WTC11 (cell line): ENCODE measurements around the gene GAP43. TPM values are rescaled to one million over a fixed set of nuclear protein-coding genes. Genes with fewer than 3 reads are reported as not detected.

ENCODE experiments used
- ATAC-seq: fragments of 200-7000 bp; cut with Tn5 transposase; 2 replicates; pipeline ENCODE4 v1.10.0; 2021; ENCODE audit warnings: mild to moderate bottlenecking, moderate library complexity
- CTCF ChIA-PET: fragments of 300-600 bp; sonication (Branson Sonifier 250); formaldehyde crosslinking; loops from one replicate; lab custom pipeline; 2021; ENCODE audit warnings: antibody characterized with exemption; lab: Charles Lee
- POLR2A ChIA-PET: fragments of 350-600 bp; sonication (Branson Sonifier 250); formaldehyde crosslinking; loops from one replicate; lab custom pipeline; 2021; ENCODE audit warnings: antibody characterized with exemption; lab: Charles Lee
- DNase-seq: peaks from one replicate; pipeline ENCODE4 v3.0.0; 2021; ENCODE audit warnings: low spot score
- H3K27ac Mint-ChIP-seq: 2 replicates; pipeline ENCODE4 v1.8.0; 2021; ENCODE audit warnings: mixed read lengths
- H3K27me3 Mint-ChIP-seq: 2 replicates; pipeline ENCODE4 v1.8.0; 2021; ENCODE audit warnings: low read depth, mild to moderate bottlenecking, moderate library complexity, mixed read lengths
- H3K36me3 Mint-ChIP-seq: 2 replicates; pipeline ENCODE4 v1.8.0; 2021; ENCODE audit warnings: mixed read lengths
- H3K4me1 Mint-ChIP-seq: 2 replicates; pipeline ENCODE4 v1.8.0; 2022; ENCODE audit warnings: mixed read lengths
- H3K4me3 Mint-ChIP-seq: 2 replicates; pipeline ENCODE4 v1.8.0; 2021; ENCODE audit warnings: mild to moderate bottlenecking, moderate library complexity, mixed read lengths
- H3K9me3 Mint-ChIP-seq: 2 replicates; pipeline ENCODE4 v1.8.0; 2021; ENCODE audit warnings: mixed read lengths
- E2F1 ChIP-seq: sonication (generic); formaldehyde crosslinking; IDR thresholded peaks from 2 replicates; pipeline ENCODE4 v1.8.0; 2022; ENCODE audit warnings: mild to moderate bottlenecking, missing genetic modification reagents
- ETV6 ChIP-seq: sonication (generic); formaldehyde crosslinking; IDR thresholded peaks from 2 replicates; pipeline ENCODE4 v1.8.1; 2022; ENCODE audit warnings: mild to moderate bottlenecking, missing genetic modification reagents
- GTF2I ChIP-seq: fragments of 250-450 bp; sonication (Bioruptor Pico); conservative IDR thresholded peaks from 2 replicates; pipeline ENCODE4 v1.4.0; 2021; ENCODE audit warnings: mild to moderate bottlenecking
- IRF1 ChIP-seq: sonication (generic); formaldehyde crosslinking; IDR thresholded peaks from 2 replicates; pipeline ENCODE4 v1.8.0; 2023; ENCODE audit warnings: missing genetic modification reagents
- NR2C2 ChIP-seq: sonication (generic); formaldehyde crosslinking; IDR thresholded peaks from 2 replicates; pipeline ENCODE4 v1.8.0; 2022; ENCODE audit warnings: mild to moderate bottlenecking, missing genetic modification reagents
- NR3C1 ChIP-seq: sonication (generic); formaldehyde crosslinking; conservative IDR thresholded peaks from 2 replicates; pipeline ENCODE4 v1.8.1; 2023; ENCODE audit warnings: low read depth, mild to moderate bottlenecking, missing genetic modification reagents
- STAT6 ChIP-seq: sonication (generic); formaldehyde crosslinking; conservative IDR thresholded peaks from 2 replicates; pipeline ENCODE4 v1.8.1; 2023; ENCODE audit warnings: mild to moderate bottlenecking, low read depth, missing genetic modification reagents, moderate library complexity
- ZNF396 ChIP-seq: fragments of 250-450 bp; sonication (Bioruptor Pico); IDR thresholded peaks from 2 replicates; pipeline ENCODE4 v1.8.0; 2021; ENCODE audit warnings: mild to moderate bottlenecking, moderate library complexity, borderline replicate concordance
- total RNA-seq: library from RNA; stranded (reverse); gene quantifications from 3 replicates; pipeline ENCODE4 v1.2.3, GENCODE V29; 2021
- TF ChIP-seq, protein P1 (sequence below): sonication (generic); formaldehyde crosslinking; IDR thresholded peaks from 2 replicates; pipeline ENCODE4 v1.8.0; 2022; ENCODE audit warnings: mild to moderate bottlenecking, missing genetic modification reagents
- TF ChIP-seq, protein P2 (sequence below): sonication (generic); formaldehyde crosslinking; IDR thresholded peaks from 2 replicates; pipeline ENCODE4 v1.8.1; 2023; ENCODE audit warnings: mild to moderate bottlenecking, missing genetic modification reagents
- TF ChIP-seq, protein P3 (sequence below): fragments of 200-600 bp; IDR thresholded peaks from 2 replicates; pipeline ENCODE4 v1.8.0; 2022; ENCODE audit warnings: antibody characterized with exemption
- TF ChIP-seq, protein P4 (sequence below): sonication (generic); formaldehyde crosslinking; IDR thresholded peaks from 2 replicates; pipeline ENCODE4 v1.8.1; 2022; ENCODE audit warnings: mild to moderate bottlenecking, moderate library complexity, missing genetic modification reagents
- TF ChIP-seq, protein P5 (sequence below): sonication (generic); formaldehyde crosslinking; IDR thresholded peaks from 2 replicates; pipeline ENCODE4 v1.8.1; 2022; ENCODE audit warnings: missing genetic modification reagents, borderline replicate concordance
- TF ChIP-seq, protein P6 (sequence below): fragments of 250-450 bp; sonication (Bioruptor Pico); IDR thresholded peaks from 2 replicates; pipeline ENCODE4 v1.9.0; 2021; ENCODE audit warnings: moderate library complexity, mild to moderate bottlenecking, inconsistent platforms, borderline replicate concordance
- TF ChIP-seq, protein P7 (sequence below): sonication (generic); formaldehyde crosslinking; IDR thresholded peaks from 2 replicates; pipeline ENCODE4 v1.8.0; 2022; ENCODE audit warnings: mild to moderate bottlenecking, missing genetic modification reagents

Gene GAP43
- total RNA-seq, 1 experiment from 2014 or later = 19.9 TPM

GRCh38 chr3:115581362-115582135 lies 41.8 kb upstream of the GAP43 start:
- ChIA-PET POLR2A (no interaction called here), CTCF (no interaction called here)
- no peaks in the 10 kb centered on the region for H3K27me3 Mint-ChIP-seq
- H3K4me1 Mint-ChIP-seq = peaks cover 17% of the 10 kb centered on the region
- ATAC-seq = peak; percentile 39
- no peak for DNase-seq
- no peak overlapping the region for H3K27ac Mint-ChIP-seq
- peaks cover 8% of the 10 kb centered on the region for H3K9me3 Mint-ChIP-seq
- H3K4me3 Mint-ChIP-seq = no peak overlapping the region
- TF ChIP-seq, protein P1, sequence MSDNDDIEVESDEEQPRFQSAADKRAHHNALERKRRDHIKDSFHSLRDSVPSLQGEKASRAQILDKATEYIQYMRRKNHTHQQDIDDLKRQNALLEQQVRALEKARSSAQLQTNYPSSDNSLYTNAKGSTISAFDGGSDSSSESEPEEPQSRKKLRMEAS = no peak
- TF ChIP-seq NR3C1 (CRISPR knock-in tag) (no peak), ETV6 (no peak)
- TF ChIP-seq, protein P2, sequence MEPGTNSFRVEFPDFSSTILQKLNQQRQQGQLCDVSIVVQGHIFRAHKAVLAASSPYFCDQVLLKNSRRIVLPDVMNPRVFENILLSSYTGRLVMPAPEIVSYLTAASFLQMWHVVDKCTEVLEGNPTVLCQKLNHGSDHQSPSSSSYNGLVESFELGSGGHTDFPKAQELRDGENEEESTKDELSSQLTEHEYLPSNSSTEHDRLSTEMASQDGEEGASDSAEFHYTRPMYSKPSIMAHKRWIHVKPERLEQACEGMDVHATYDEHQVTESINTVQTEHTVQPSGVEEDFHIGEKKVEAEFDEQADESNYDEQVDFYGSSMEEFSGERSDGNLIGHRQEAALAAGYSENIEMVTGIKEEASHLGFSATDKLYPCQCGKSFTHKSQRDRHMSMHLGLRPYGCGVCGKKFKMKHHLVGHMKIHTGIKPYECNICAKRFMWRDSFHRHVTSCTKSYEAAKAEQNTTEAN (CRISPR knock-in tag) = no peak
- peaks cover 6% of the 10 kb centered on the region; the same call in 1 of the 2 replicates for H3K36me3 Mint-ChIP-seq

DNA sequence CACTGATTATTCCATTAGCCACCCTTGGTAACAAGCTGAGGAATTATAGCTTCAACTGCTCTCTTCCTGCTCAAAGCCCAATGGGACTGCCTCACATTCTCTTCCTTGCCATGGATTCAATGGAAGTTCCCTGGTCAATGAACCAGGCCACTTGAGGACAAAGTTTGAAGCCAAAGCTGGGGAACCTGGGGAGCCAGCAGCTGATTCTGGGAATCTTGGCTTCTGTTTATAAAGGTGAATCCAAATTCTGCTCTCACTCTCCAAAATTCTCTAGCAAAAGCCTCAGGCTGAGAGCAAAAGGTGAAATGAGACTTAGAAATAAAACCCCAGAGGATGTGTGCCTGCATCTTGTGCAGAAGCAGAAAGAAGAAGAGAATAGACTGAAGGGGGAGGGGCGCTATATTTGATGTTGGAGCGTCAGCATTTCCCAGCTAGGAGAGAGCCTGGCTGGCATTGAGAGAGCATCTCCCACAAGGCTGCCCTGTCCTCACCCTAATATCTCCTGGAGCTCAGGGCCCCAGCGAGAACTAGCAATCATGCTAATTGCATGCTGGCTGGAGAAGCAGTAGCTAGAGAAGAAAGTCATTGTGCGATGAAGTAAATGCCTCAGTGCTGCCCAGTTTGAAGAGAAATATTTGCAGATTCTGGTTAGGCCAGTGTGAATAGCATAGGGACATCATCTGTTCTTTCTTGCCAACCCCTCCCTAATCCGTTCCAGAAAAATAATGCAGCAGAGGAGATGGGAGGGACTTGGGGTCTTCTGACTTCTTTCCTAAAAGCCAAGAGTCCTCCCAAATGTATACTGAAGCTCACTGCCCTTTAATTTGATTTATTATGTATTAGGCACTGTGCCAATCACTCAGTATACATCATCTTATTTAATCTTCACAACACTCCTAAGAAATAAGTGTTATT lies 34.9 kb upstream of the GAP43 start:
- no peak for DNase-seq
- Mint-ChIP-seq H3K4me3 (no peak overlapping the region), H3K27ac (no peak overlapping the region), H3K36me3 (peaks cover 10% of the 10 kb centered on the region), H3K27me3 (no peaks in the 10 kb centered on the region), H3K9me3 (peaks cover 13% of the 10 kb centered on the region), H3K4me1 (peaks cover 7% of the 10 kb centered on the region)
- TF ChIP-seq NR2C2 (no peak), STAT6 (no peak), GTF2I (no peak), ZNF396 (no peak), NR3C1 (CRISPR knock-in tag) (no peak), IRF1 (CRISPR knock-in tag) (no peak), E2F1 (CRISPR knock-in tag) (no peak)
- TF ChIP-seq, protein P3, sequence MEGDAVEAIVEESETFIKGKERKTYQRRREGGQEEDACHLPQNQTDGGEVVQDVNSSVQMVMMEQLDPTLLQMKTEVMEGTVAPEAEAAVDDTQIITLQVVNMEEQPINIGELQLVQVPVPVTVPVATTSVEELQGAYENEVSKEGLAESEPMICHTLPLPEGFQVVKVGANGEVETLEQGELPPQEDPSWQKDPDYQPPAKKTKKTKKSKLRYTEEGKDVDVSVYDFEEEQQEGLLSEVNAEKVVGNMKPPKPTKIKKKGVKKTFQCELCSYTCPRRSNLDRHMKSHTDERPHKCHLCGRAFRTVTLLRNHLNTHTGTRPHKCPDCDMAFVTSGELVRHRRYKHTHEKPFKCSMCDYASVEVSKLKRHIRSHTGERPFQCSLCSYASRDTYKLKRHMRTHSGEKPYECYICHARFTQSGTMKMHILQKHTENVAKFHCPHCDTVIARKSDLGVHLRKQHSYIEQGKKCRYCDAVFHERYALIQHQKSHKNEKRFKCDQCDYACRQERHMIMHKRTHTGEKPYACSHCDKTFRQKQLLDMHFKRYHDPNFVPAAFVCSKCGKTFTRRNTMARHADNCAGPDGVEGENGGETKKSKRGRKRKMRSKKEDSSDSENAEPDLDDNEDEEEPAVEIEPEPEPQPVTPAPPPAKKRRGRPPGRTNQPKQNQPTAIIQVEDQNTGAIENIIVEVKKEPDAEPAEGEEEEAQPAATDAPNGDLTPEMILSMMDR = no peak
- TF ChIP-seq, protein P4, sequence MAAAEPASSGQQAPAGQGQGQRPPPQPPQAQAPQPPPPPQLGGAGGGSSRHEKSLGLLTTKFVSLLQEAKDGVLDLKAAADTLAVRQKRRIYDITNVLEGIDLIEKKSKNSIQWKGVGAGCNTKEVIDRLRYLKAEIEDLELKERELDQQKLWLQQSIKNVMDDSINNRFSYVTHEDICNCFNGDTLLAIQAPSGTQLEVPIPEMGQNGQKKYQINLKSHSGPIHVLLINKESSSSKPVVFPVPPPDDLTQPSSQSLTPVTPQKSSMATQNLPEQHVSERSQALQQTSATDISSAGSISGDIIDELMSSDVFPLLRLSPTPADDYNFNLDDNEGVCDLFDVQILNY (CRISPR knock-in tag) = no peak
- TF ChIP-seq, protein P5, sequence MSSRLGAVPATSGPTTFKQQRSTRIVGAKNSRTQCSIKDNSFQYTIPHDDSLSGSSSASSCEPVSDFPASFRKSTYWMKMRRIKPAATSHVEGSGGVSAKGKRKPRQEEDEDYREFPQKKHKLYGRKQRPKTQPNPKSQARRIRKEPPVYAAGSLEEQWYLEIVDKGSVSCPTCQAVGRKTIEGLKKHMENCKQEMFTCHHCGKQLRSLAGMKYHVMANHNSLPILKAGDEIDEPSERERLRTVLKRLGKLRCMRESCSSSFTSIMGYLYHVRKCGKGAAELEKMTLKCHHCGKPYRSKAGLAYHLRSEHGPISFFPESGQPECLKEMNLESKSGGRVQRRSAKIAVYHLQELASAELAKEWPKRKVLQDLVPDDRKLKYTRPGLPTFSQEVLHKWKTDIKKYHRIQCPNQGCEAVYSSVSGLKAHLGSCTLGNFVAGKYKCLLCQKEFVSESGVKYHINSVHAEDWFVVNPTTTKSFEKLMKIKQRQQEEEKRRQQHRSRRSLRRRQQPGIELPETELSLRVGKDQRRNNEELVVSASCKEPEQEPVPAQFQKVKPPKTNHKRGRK (CRISPR knock-in tag) = no peak
- TF ChIP-seq, protein P6, sequence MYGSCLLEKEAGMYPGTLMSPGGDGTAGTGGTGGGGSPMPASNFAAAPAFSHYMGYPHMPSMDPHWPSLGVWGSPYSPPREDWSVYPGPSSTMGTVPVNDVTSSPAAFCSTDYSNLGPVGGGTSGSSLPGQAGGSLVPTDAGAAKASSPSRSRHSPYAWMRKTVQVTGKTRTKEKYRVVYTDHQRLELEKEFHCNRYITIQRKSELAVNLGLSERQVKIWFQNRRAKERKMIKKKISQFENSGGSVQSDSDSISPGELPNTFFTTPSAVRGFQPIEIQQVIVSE (CRISPR knock-in tag) = no peak
- TF ChIP-seq, protein P7, sequence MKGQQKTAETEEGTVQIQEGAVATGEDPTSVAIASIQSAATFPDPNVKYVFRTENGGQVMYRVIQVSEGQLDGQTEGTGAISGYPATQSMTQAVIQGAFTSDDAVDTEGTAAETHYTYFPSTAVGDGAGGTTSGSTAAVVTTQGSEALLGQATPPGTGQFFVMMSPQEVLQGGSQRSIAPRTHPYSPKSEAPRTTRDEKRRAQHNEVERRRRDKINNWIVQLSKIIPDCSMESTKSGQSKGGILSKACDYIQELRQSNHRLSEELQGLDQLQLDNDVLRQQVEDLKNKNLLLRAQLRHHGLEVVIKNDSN (CRISPR knock-in tag) = no peak
- POLR2A ChIA-PET = interaction anchor here (0.7 kb wide), 1 partner anchor 730 kb away, joined by 8 read pairs; no protein-coding TSS in a partner anchor
- peak; percentile 30; the same call in 1 of the 2 replicates for ATAC-seq
- CTCF ChIA-PET = interaction anchor here (0.6 to 0.9 kb wide), 2 partner anchors 102 to 196 kb away, joined by 3 to 4 read pairs; no protein-coding TSS in a partner anchor
